Lower leg skin (tissue), 3 donors: Measurements from ENCODE around the gene KCNK4.
"Not testable (repeated sequence)": the region's sequence is repeated elsewhere in the genome, so short reads cannot be mapped to it uniquely, and the experiment has no call there.

Experiments used
- POLR2A ChIP-seq, 2 donors: fragments of 450-650 bp; IDR thresholded peaks; one replicate each; pipeline ENCODE4 v1.6.1; 2016 to 2017; ENCODE audit warnings: antibody characterized with exemption in 2 of 2, mild to moderate bottlenecking in 1 of 2, moderate library complexity in 1 of 2
- TF ChIP-seq, protein P1 (sequence below), 3 donors: fragments of 450-650 bp; IDR thresholded peaks; one replicate each; pipeline ENCODE4 v1.5.1; 2016; ENCODE audit warnings: antibody characterized with exemption in 3 of 3, mild to moderate bottlenecking in 3 of 3, moderate library complexity in 2 of 3

DNA sequence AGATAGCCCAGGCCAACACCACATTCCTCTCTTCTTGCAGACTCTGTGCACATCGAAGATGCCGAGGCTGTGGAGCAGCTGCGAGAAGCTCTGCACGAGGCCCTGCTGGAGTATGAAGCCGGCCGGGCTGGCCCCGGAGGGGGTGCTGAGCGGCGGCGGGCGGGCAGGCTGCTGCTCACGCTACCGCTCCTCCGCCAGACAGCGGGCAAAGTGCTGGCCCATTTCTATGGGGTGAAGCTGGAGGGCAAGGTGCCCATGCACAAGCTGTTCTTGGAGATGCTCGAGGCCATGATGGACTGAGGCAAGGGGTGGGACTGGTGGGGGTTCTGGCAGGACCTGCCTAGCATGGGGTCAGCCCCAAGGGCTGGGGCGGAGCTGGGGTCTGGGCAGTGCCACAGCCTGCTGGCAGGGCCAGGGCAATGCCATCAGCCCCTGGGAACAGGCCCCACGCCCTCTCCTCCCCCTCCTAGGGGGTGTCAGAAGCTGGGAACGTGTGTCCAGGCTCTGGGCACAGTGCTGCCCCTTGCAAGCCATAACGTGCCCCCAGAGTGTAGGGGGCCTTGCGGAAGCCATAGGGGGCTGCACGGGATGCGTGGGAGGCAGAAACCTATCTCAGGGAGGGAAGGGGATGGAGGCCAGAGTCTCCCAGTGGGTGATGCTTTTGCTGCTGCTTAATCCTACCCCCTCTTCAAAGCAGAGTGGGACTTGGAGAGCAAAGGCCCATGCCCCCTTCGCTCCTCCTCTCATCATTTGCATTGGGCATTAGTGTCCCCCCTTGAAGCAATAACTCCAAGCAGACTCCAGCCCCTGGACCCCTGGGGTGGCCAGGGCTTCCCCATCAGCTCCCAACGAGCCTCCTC is 24.8 kb downstream of the KCNK4 start:
- TF ChIP-seq, protein P1, sequence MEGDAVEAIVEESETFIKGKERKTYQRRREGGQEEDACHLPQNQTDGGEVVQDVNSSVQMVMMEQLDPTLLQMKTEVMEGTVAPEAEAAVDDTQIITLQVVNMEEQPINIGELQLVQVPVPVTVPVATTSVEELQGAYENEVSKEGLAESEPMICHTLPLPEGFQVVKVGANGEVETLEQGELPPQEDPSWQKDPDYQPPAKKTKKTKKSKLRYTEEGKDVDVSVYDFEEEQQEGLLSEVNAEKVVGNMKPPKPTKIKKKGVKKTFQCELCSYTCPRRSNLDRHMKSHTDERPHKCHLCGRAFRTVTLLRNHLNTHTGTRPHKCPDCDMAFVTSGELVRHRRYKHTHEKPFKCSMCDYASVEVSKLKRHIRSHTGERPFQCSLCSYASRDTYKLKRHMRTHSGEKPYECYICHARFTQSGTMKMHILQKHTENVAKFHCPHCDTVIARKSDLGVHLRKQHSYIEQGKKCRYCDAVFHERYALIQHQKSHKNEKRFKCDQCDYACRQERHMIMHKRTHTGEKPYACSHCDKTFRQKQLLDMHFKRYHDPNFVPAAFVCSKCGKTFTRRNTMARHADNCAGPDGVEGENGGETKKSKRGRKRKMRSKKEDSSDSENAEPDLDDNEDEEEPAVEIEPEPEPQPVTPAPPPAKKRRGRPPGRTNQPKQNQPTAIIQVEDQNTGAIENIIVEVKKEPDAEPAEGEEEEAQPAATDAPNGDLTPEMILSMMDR (IDR thresholded peaks at IDR 0.05), result not testable (repeated sequence)
- not testable (repeated sequence) for TF ChIP-seq POLR2A (IDR thresholded peaks at IDR 0.05)
